GM12891 (cell line): ENCODE data around the gene RFX3.
A peak's percentile ranks its signal among the peaks of the same experiment; 100 is the strongest.

Experiments
- DNase-seq: peaks from one replicate; pipeline ENCODE4 v3.0.0; 2011; ENCODE audit warnings: low spot score; ENCODE audit not compliant: insufficient read length
- FAIRE-seq: peaks from 2 replicates; lab custom pipeline; 2011; peaks lifted over from hg19 to GRCh38; lab: Jason Lieb, UNC
- PAX5 ChIP-seq: IDR thresholded peaks from 2 replicates; pipeline ENCODE4 v1.6.1; 2011; ENCODE audit warnings: low read length, moderate library complexity, mild to moderate bottlenecking; ENCODE audit not compliant: insufficient read depth, severe bottlenecking
- POLR2A ChIP-seq: IDR thresholded peaks from 2 replicates; pipeline ENCODE4 v1.6.1; 2011; ENCODE audit warnings: low read depth, low read length, control low read depth
- POLR2AphosphoS5 ChIP-seq: IDR thresholded peaks from 2 replicates; pipeline ENCODE4 v1.6.1; 2011; ENCODE audit warnings: low read depth, low read length, control low read depth
- POU2F2 ChIP-seq: IDR thresholded peaks from 2 replicates; pipeline ENCODE4 v1.6.1; 2011; ENCODE audit warnings: low read depth, mild to moderate bottlenecking, control low read depth, low read length, moderate library complexity
- SPI1 ChIP-seq: IDR thresholded peaks from 2 replicates; pipeline ENCODE4 v1.6.1; 2011; ENCODE audit warnings: low read depth, low read length, control low read depth
- TAF1 ChIP-seq: IDR thresholded peaks from 2 replicates; pipeline ENCODE4 v1.6.1; 2011; ENCODE audit warnings: low read depth, low read length, control low read depth

The RFX3 gene

GRCh38 chr9:3401221-3401954 lies 124.4 kb downstream of the RFX3 start:
- FAIRE-seq (peak; percentile 41), DNase-seq (no peak)
- no peak for TF ChIP-seq POLR2A
- no peak for TF ChIP-seq PAX5
- no peak for TF ChIP-seq POLR2AphosphoS5
- no peak for TF ChIP-seq TAF1
- no peak for TF ChIP-seq POU2F2
- TF ChIP-seq SPI1 = no peak

- FAIRE-seq (peak; percentile 69), DNase-seq (no peak)
- TF ChIP-seq SPI1 = peak; percentile 83
- no peak for TF ChIP-seq POU2F2
Observed at GRCh38 chr9:3398232-3398648, 127.6 kb downstream of the RFX3 start.

- DNase-seq (no peak), FAIRE-seq (no peak)
- TF ChIP-seq SPI1 (peak; percentile 41; the same call in 1 of the 2 replicates), POLR2AphosphoS5 (no peak), POU2F2 (no peak), PAX5 (no peak), TAF1 (no peak), POLR2A (no peak)
Observed at GRCh38 chr9:3397766-3398165, 128.0 kb downstream of the RFX3 start.

- TF ChIP-seq TAF1 (no peak), PAX5 (no peak), POU2F2 (no peak), POLR2A (no peak), SPI1 (no peak), POLR2AphosphoS5 (no peak)
- no peak for FAIRE-seq
- no peak for DNase-seq
Observed at GRCh38 chr9:3391414-3391813, 134.4 kb downstream of the RFX3 start.

GRCh38 chr9:3386753-3387152 lies 139.0 kb downstream of the RFX3 start:
- TF ChIP-seq PAX5 = no peak
- TF ChIP-seq POU2F2 = no peak
- no peak for TF ChIP-seq POLR2A
- TF ChIP-seq POLR2AphosphoS5 = no peak
- TF ChIP-seq SPI1 = no peak
- no peak for TF ChIP-seq TAF1
- FAIRE-seq = no peak
- no peak for DNase-seq

GRCh38 chr9:3385871-3386270 lies 139.9 kb downstream of the RFX3 start:
- DNase-seq = no peak
- TF ChIP-seq PAX5 (no peak), POLR2AphosphoS5 (no peak), SPI1 (peak; percentile 26; the same call in 1 of the 2 replicates), POU2F2 (no peak)
- peak; percentile 26 for FAIRE-seq

GRCh38 chr9:3371842-3372241 lies 154.0 kb downstream of the RFX3 start:
- TF ChIP-seq POU2F2 (no peak), POLR2A (no peak), POLR2AphosphoS5 (no peak), SPI1 (no peak), TAF1 (no peak), PAX5 (no peak)

GRCh38 chr9:3370715-3371114 lies 155.1 kb downstream of the RFX3 start:
- FAIRE-seq = no peak
- TF ChIP-seq PAX5 (no peak), SPI1 (no peak), POU2F2 (no peak), TAF1 (no peak)

More at GRCh38 chr9:3371842-3372241, 154.0 kb downstream of the RFX3 start:
- no peak for DNase-seq
- no peak for FAIRE-seq

GRCh38 chr9:3367185-3367584 lies 158.6 kb downstream of the RFX3 start:
- TF ChIP-seq POLR2AphosphoS5 (no peak), POLR2A (no peak), PAX5 (no peak), SPI1 (no peak), TAF1 (no peak), POU2F2 (no peak)
- no peak for FAIRE-seq
- no peak for DNase-seq

More at GRCh38 chr9:3370715-3371114, 155.1 kb downstream of the RFX3 start:
- no peak for DNase-seq

GRCh38 chr9:3361689-3362392 lies 164.0 kb downstream of the RFX3 start:
- FAIRE-seq = no peak
- TF ChIP-seq TAF1 = no peak
- no peak for TF ChIP-seq POU2F2
- no peak for TF ChIP-seq POLR2A
- no peak for TF ChIP-seq POLR2AphosphoS5
- TF ChIP-seq SPI1 = no peak
- TF ChIP-seq PAX5 = no peak
- no peak for DNase-seq

GRCh38 chr9:3361116-3361515 lies 164.7 kb downstream of the RFX3 start:
- FAIRE-seq (no peak), DNase-seq (no peak)
- no peak for TF ChIP-seq POLR2AphosphoS5
